Cerebellar nuclear complex (tissue), 1 donor: ENCODE data around the gene VASH1.

Source experiments
- DNase-seq, 2 experiments: peaks; one replicate each; lab custom pipeline; 2025; lab: John Stamatoyannopoulos, UW

The VASH1 gene

GRCh38 chr14:76742966-76743365, 18.3 kb upstream of the VASH1 start:
- DNase-seq: no peak

- DNase-seq: no peak
These were observed 8.5 kb upstream of the VASH1 start for GRCh38 chr14:76752744-76753143.

DNA sequence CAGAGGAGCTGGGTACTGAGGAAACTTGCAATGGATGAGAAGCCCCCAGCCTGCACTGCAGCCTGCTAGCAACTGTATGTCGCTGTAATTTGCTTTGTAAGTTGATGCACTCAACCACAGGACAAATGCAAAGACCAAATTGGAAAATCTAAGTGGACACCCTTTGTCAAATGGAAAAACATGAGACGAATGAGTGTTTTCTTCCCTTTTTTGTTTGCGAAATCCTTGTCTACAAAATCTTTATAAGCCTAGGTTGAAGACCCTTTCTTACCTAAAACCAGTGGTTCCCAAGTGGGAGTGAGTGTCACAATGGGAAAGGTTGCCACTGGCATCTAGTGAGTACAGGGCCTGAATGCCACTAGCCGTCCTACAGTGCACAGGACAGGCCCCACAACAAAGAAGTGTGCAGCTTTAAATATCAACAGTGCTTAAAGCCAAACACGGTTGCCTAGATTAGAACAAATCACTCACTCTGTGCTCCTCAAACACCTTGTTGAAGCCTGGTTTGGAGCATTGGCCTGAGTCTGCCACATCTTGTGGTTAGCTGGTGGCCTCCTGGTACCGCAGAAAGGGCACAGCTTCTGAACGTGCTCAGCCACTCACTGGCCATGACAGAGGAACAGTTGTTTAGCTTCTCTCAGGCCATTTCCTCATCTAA, 7.6 kb upstream of the VASH1 start:
- no peak for DNase-seq

DNA sequence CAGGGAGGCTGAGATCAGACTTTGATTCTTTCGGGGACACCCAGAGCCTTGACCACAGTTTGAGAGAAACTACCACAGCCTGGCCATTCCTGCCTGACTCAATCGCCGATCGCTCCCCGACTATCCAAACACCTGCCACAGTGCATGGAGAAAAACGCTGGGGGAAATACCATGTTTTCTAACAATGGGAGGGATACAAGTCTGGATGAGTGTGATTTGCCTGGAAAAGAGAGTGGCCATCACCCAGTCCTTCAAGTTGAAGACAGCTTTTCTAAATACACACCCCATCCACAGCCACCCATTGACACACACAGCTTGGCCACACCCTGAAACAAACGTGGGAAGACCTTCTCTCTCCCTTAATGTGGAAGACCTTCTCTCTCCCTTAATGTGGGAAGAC, 6.7 kb upstream of the VASH1 start:
- DNase-seq: no peak

DNA sequence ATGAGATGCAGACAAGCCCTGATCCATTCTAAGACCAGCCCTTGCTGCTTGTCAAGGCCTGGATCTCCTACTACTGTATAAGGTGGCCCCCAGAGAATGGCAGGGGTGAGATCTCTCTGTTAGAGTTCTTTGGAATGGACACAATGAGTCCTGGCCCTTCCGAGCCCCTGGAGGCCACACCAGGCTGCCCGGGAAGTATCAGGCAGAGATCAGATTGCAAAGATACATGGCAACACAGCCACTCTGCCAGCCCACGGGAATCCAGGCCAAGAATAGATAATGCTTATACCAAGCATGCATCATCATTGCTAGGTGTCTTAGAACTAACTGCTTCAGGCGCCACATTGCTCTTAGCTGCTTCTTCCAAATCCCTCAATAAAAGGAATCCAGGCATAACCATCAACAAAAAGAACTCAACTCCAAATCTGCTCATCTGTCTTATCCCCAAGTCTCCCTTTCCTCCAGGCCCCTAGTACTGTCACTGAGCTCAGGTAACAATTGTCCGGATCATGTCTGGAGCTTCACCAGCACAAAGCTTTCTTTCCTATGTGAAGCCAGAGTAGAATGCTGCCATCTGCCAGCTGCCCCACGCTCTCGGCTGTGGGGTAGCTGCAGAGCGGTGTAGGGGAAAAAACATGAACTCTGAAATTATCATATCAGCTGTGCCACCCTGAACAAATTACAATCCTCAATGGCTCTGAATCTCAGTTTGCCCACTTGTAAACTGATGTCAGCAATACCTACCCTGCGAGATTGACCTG, 5.5 kb upstream of the VASH1 start:
- no peak for DNase-seq

DNA sequence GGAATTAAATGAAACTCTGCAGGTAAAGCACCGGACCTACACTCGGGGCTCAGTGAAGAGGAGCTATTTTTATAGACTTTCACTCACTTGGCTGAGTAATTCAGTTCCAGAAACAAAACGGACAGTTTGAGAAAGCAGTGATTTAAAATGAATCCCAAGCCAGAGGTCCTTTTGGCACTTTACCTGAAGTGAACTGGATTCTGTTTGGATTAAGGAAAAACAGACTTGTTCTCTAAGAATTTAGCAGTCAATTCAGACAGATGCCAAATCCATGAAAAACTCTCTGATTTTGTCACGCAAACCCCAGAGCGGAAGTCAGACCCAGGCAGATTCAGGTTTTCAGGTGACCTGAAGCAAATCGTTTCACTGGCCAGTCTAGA, 4.9 kb upstream of the VASH1 start:
- no peak for DNase-seq

GRCh38 chr14:76759589-76759988, 1.7 kb upstream of the VASH1 start:
- DNase-seq: no peak

DNA sequence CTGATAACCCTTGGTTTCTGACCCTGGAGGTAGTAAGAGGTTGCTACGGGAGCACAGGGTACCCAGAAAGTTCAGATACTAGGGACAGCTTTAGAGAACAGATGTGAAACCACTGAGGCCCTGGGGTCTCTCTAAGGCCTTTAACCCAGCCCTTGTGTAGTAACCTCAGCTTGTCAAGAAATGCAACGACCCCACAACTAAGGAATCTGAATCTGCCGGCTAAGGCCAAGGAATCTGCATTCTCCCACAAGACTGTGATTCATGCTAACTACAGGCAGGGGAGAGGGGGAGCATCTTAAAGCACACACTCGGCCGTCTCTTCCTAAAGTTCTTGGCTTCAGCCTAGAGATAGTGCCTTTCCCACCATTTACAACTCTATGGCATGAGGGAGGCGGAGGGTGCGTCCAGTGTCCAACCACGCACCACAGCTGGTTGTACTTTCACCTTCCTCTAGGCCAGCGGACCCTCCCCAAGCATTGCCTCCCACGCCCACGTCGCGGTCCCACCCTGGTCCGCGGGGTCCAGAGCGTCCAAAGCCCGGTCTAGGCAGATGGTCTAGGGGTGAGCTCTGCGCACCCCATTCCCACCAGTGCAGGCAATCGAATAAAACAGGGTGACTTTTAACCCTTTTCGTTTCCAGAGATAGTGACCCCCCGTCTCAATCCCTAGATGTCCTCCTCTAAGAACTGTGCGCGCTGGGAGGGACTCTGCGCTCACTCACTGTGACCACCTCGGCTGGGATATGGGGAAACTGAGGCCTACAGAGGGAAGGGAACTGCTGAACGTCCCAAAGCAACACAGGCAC, 735 bp upstream of the VASH1 start:
- DNase-seq: no peak

GRCh38 chr14:76761960-76762410, 717 bp downstream of the VASH1 start:
- DNase-seq: no peak

DNA sequence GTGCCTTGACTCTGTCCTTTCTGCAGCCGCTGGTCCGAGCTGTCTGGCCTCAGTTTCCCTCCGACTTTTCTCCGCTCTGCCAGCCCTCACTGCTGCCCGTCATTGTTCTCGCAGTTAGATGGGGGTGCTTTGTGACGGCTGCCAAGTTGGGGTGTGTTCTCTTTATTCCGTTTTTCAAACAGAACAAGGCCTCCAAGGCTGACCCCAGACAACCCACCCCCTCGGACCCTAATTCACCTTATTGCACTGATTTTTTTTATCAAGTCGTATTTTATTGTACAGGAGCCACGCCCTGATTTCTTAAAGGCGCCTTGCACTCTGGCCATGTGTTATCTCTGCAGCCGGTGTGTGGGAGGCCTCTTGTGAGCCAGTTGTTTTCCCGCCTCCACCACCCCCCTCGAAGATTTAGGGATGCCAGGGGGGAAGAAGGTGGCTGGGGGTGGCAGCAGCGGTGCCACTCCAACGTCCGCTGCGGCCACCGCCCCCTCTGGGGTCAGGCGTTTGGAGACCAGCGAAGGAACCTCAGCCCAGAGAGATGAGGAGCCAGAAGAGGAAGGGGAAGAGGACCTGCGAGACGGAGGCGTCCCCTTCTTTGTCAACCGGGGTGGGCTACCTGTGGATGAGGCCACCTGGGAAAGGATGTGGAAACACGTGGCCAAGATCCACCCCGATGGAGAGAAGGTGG, 1.3 kb downstream of the VASH1 start:
- DNase-seq: no peak

- no peak for DNase-seq
These were observed 2.1 kb downstream of the VASH1 start for GRCh38 chr14:76763096-76764041.

DNA sequence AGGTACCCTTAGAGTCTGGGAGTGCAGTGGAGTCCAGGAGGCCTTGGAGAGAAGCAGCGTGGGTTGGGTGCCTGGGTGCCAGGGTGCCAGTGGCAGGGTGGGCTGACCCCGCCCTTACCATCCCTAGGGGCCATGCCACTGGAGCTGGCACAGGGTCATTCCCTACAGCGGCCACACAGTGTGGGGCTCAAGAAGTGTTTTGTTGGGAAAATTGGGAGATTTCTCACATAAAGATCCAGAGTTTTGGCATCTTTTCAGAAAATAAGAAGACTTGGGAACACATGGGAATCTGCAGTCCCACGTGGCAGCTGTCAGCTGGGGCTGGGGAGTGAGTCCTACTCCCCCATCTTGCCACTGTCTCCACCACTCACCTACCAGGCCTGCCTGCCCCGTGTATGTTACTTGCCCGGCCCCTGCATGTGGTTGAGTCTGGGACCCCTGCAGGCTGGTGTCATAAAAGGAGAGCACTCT, 4.2 kb downstream of the VASH1 start:
- no peak for DNase-seq

DNA sequence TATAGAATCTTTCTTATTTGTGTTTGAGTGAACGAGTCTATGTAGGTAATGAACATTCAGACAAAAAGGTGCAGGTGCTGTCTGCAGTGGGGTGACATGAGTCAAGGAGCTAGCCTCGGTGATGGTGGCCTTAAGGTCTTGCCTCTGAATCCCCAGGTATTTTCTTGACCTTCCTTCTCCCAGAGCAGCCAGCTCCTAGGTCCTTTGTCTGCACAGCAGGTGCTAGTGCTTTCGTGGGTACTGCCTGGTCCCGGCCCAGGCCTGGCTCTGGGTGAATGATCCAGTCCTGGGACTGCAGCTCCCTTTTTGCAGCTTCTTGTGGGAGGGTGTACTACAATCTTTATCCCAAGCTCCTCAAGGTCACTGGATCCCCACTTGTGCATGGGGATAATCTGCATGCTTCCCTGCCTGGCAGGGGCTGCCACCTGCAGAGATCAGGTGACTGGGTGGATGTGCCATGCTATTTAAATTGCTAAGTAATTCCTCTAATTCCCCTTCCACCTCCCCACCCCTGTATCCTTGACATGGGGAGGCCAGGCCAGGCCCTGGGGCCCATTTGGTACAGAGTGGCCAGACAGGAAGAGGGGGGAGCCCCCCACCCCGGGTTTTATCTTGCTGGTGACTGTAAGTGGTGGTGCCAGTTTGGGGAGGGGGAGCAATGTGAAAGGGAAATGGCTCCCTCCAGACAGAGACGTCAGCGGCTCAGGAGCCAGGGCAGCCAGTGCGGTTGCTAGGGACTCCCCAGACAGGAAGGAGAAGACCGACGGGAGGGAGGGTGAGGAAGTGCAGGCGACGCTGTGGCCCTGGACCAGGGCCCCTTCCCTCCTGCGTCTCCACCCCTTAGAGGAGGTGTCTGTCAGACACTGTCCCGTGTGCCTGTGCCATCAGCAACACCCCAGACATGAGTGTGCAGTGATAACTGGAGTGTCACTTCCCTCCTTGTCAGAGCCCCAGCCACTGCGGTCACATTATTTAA, 6.7 kb downstream of the VASH1 start:
- DNase-seq: no peak

DNA sequence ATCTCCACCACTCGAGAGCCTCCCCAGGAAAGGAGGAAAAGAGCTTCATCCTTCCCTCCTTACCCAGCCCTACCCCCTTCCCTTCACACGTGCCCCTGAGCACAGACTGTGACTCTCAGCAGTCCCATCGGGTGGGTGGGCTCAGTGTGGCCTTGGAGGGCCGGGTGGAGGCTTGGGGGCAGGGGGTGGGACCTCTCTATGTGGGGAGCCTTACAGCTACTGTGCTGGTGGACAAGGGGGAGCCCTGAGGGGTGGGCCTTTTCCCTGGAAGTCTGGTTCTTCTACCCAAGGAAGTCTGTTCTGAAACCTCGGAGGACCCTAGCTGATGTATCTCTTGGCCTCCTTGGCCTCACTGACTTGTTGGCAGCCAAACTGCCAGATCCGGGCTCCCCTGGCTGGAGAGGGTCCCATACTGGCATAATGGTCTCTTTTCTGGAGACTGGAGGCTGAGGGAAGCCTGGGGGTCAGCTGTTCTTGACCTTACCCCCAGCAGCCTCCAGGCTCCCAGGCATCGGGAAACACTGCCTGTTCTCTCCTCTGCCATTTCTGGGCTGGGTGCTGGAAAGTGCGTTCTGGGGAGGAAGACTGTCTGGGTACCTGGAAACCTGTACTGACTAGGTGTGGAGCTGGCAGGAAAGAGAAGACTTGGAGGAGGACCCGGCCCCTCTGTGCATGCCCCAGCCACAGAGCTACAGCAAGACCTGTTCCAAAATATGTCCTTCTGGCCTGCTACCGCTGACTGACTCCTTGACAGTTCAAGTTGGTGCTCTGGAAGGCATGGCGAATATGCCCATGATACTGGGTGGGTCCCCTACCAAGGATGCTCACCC, 7.6 kb downstream of the VASH1 start:
- no peak for DNase-seq

DNA sequence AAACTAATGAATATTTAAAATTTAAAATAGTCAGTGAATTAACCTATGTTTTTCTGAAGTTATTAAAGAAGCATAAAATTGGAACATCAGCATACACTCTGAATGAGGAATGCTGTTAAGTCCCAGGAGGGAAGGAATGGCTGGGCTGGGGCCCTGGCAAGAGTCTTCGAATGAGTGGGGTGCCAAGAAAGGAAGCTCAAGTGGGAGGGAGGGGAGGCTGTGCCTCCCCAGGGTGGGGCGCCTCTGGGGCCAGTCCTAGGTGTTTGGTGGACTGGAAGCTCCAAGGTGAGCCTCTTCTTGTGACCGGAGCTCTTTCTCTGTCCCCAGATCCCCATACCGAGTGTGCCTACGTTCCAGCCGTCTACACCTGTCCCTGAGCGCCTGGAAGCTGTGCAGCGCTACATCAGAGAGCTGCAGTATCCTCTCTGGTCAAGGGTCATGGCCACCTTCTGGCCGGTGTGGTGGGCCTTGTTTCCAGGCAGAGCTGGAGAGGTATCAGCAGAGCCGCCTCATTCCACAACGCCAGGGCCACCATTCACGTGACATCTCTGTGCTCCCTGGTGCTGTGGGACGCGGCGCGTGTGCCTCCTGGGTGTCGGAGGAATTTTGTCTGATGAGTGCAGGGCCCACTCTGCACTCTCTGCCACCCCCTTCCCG, 8.5 kb downstream of the VASH1 start:
- no peak for DNase-seq

- DNase-seq: no peak
These were observed 9.5 kb downstream of the VASH1 start for GRCh38 chr14:76770521-76771436.

DNA sequence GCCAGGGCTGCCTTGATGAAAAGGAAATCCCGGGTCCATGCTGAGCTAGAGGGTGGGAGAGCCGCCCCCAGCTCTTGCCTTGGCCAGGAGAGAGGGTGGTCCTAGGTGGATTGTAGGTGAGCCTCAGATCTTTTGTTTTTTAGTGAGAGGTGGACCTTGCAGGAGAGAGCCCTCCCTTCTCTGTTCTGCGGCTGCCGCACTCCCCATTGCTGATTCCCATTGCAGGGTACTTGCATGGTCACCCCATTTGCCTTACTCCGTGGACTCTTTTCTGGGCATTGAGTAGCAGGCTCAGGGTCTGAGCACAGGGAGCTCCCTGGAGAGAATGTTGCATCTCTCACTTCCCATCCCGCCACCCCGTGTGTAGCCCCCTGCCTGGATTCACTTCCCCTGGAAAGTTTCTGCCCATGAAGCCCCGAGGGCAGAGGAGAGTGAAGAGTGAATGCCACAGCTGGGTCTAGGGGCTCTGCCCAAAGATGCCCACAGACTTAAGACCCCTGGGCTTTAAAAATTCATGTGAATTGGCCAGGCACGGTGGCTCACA, 10.2 kb downstream of the VASH1 start:
- no peak for DNase-seq
